Measurements from ENCODE around the gene FKBP14.
"Not testable (repeated sequence)": the region's sequence is repeated elsewhere in the genome, so short reads cannot be mapped to it uniquely, and the experiment has no call there.

Gene FKBP14

GRCh38 chr7:29989257-29989995, 37.1 kb downstream of the FKBP14 start, which contains the start of gene SCRN1:
Gene SCRN1, minus strand, starts transcription at chr7:29989801. Its CDS starts 20,734 bp downstream, at chr7:29969067.
- peak; percentile 74 for DNase-seq

- DNase-seq = peak; percentile 82
Observed at GRCh38 chr7:29988424-29989256, 37.9 kb downstream of the FKBP14 start.

- DNase-seq = peak; percentile 68
Observed at GRCh38 chr7:29987811-29988317, 38.6 kb downstream of the FKBP14 start.

GRCh38 chr7:29987083-29987482, 39.4 kb downstream of the FKBP14 start:
- DNase-seq = no peak

- DNase-seq = no peak
Observed at GRCh38 chr7:29980151-29980550, 46.4 kb downstream of the FKBP14 start.

- DNase-seq = peak; percentile 72
Observed at GRCh38 chr7:29977886-29978651, 48.4 kb downstream of the FKBP14 start.

- no peak for DNase-seq
Observed at GRCh38 chr7:29976673-29977415, 49.7 kb downstream of the FKBP14 start.

- no peak for DNase-seq
Observed at GRCh38 chr7:29976266-29976665, 50.2 kb downstream of the FKBP14 start.

GRCh38 chr7:29975561-29975960, 50.9 kb downstream of the FKBP14 start:
- DNase-seq = no peak

- DNase-seq = no peak
Observed at GRCh38 chr7:29974286-29974685, 52.2 kb downstream of the FKBP14 start.

- DNase-seq = no peak
Observed at GRCh38 chr7:29972315-29972669, 54.2 kb downstream of the FKBP14 start.

GRCh38 chr7:29971566-29972314, 54.8 kb downstream of the FKBP14 start:
- no peak for DNase-seq

GRCh38 chr7:29970158-29970557, 56.3 kb downstream of the FKBP14 start:
- DNase-seq = no peak

- DNase-seq = no peak
Observed at GRCh38 chr7:29969738-29970137, 56.8 kb downstream of the FKBP14 start.

- DNase-seq = peak; percentile 91
Observed at GRCh38 chr7:29968683-29969395, 57.7 kb downstream of the FKBP14 start.

GRCh38 chr7:29965030-29965429, 61.5 kb downstream of the FKBP14 start:
- DNase-seq = no peak

GRCh38 chr7:29962035-29962434, 64.5 kb downstream of the FKBP14 start:
- DNase-seq = no peak

GRCh38 chr7:29961611-29962010, 64.9 kb downstream of the FKBP14 start:
- DNase-seq = not testable (repeated sequence)

All from islet precursor cell (in vitro differentiated cells).